G401 (cell line): ENCODE data around the gene PCID2. TPM values are rescaled to one million over a fixed set of nuclear protein-coding genes. Genes with fewer than 3 reads are reported as not detected.
A peak's percentile ranks its signal among the peaks of the same experiment; 100 is the strongest.

Experiments
- DNase-seq: peaks from one replicate; pipeline ENCODE4 v3.0.0-alpha.2; 2015; ENCODE audit warnings: low spot score
- in situ Hi-C: cut with HindIII; loops from 2 replicates; pipeline ENCODE4 v1.10.0; 2016; ENCODE audit warnings: low sequenced_read_pairs, mixed read lengths
- total RNA-seq: library from RNA; depleted of rRNA; stranded (reverse); fragments of >200 nt; shearing (Covaris generic); gene quantifications from 2 replicates; pipeline ENCODE4 v1.2.3, GENCODE V29; 2014

Gene PCID2
- total RNA-seq, 1 experiment from 2014 or later: 103 TPM

GRCh38 chr13:113223070-113223469 lies 14.6 kb upstream of the PCID2 start:
- in situ Hi-C loops: no loop called here
- no peak for DNase-seq

GRCh38 chr13:113220877-113221276 lies 12.4 kb upstream of the PCID2 start:
- no peak for DNase-seq
- in situ Hi-C loops: no loop called here

DNA sequence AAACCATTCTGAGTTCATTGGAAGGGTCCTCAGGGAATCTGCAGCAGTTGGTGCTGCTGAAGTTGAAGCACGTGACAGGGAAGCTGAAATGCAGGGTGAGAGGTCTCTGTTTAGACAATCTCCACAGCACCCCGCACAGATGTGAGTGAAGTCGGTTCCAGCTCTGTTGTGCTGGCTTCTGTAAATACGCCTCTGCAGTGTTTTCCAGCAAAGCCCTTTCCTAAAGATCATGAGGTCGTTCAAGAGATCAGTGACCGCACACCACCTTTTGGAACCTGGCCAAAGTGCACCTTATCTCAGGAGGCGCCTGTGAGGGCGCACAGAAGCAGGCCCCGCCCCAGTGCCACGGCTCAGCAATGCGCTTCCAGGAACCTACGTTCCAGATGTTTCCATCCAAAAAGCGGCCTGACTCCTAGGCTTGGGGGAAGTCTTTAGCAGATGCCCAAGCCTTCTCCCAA lies 11.7 kb upstream of the PCID2 start:
- in situ Hi-C loops: no loop called here
- no peak for DNase-seq

- DNase-seq: no peak
- in situ Hi-C loops: no loop called here
Measured at GRCh38 chr13:113219256-113219940, 10.9 kb upstream of the PCID2 start.

- no peak for DNase-seq
- in situ Hi-C loops: no loop called here
Measured at GRCh38 chr13:113218586-113218985, 10.1 kb upstream of the PCID2 start.

GRCh38 chr13:113216254-113217048 lies 8.0 kb upstream of the PCID2 start:
- peak; percentile 60 for DNase-seq
- in situ Hi-C loops: no loop called here

DNA sequence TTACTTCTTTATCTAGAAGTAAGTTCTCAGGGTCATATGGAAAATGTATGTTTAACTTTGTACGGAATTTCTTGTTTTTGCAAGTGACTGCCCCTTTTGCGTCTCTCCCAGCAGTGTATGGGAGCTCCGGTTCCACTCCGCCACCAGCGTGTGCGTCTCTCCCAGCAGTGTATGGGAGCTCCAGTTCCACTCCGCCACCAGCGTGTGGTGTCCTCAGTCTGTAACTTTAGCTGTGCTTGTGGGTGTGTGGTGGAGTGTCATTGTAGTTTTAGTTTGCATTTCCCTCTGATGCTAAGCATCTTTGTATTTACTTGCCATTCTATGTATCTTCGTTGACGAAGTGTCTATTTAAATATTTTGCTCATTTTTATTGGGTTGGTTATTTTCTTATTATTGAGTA lies 3.3 kb upstream of the PCID2 start:
- no peak for DNase-seq
- in situ Hi-C loops: no loop called here

DNA sequence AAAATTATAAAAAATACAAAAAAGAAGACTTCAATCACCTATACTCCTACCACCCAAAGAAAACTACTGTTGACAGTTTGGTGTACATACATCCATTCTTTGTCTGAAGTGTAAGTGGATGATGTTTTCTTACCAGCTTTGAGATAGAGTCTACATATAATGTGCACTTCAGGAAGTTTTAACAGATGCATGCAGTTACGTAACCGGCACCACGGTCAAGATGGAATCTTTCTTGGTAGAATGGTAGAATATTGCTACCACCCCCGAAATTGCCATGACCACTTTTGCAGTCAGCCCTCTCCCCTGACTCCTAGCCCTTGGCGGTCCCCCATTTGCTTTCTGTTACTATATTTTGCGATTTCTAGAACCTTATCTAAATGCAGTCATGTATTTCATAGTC lies 2.4 kb upstream of the PCID2 start:
- in situ Hi-C loops: no loop called here
- no peak for DNase-seq

DNA sequence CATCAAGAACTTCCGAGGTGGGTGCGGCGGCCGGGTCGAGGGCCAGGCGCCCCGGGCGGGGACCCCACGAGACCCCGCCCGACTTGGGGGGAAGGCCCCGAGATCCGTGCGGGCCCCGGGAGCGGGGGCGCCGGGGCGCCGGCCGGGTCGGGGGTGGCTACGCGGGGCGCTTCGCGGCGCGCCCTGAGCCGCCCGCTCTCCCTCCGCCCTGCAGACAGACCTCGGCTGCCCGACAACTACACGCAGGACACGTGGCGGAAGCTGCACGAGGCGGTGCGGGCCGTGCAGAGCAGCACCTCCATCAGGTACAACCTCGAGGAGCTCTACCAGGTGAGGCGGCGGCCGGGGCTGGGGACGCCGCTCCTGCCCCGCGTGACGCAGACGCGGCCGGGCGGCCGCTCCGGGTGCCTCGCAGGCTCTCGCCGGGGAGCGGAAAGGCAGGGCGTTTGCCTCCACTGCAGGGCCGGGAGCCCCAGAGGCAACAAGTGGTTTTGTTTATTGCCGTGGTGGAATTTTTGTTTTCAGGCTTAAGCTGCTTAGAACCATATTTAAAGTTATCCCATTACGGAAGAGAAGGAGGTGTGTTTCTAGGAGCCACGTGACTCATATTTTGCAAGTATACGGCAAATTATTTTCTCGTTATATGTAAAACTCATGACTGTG lies 1.4 kb upstream of the PCID2 start:
- DNase-seq: peak; percentile 40
- in situ Hi-C loops: no loop called here

- in situ Hi-C loops: no loop called here
- peak; percentile 70 for DNase-seq
Measured at GRCh38 chr13:113209336-113209758, 878 bp upstream of the PCID2 start, which contains the start of gene CUL4A. TSS of gene CUL4A (plus strand) at chr13:113209613. CDS start at chr13:113209628, 15 bp downstream.

- peak; percentile 25 for DNase-seq
- in situ Hi-C loops: no loop called here
Measured at GRCh38 chr13:113207890-113208420, 514 bp downstream of the PCID2 start.

GRCh38 chr13:113207460-113207859 lies 1.0 kb downstream of the PCID2 start:
- DNase-seq: no peak
- in situ Hi-C loops: no loop called here

DNA sequence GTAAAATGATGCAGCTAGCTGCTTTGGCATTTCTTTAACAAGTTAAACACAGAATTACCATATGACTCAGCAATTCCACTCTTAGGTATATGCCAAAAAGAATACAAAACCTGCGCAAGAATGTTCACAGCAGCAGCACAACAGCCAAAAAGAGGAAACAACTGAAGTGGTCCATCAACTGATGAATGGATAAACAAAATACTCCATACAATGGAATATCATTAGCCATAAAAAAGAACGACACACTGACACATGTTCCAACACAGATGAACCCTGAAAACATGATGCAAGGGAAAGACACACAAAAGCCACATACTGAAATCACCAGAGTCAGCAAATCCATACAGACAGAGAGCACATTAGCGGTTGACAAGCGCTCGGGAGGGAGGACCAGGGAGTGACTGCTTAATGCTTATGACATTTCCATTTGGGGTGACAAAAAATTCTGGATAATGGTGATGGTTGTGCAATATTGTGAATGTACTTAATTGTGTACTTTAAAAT lies 3.0 kb downstream of the PCID2 start:
- in situ Hi-C loops: no loop called here
- no peak for DNase-seq

GRCh38 chr13:113204378-113204734 lies 4.1 kb downstream of the PCID2 start:
- in situ Hi-C loops: no loop called here
- DNase-seq: no peak

GRCh38 chr13:113203507-113204377 lies 4.7 kb downstream of the PCID2 start:
- in situ Hi-C loops: no loop called here
- no peak for DNase-seq

GRCh38 chr13:113202912-113203311 lies 5.6 kb downstream of the PCID2 start:
- DNase-seq: no peak
- in situ Hi-C loops: no loop called here

DNA sequence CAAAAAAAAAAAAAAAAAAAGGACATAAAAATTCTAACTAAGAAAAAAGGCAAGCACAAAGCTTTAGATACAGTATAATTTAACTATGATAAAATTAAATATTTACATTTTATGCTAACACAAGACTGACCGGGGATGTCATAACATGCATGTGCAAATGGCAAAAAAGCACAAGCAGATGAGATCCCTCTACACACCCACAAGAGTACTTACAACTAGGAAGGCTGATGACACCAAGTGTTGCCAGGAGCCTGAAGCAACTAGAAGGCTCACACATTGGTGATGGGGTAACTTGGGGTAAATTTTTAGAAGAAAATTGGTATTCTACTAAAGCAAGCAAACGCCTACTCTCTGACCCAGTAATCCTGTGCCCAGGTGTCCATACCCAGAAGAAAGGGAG lies 6.7 kb downstream of the PCID2 start:
- DNase-seq: no peak

GRCh38 chr13:113196970-113197737 lies 11.3 kb downstream of the PCID2 start:
- in situ Hi-C loops: no loop called here

More for the DNA sequence above, 6.7 kb downstream of the PCID2 start:
- in situ Hi-C loops: no loop called here

More at GRCh38 chr13:113196970-113197737, 11.3 kb downstream of the PCID2 start:
- DNase-seq: no peak
